ENCODE data around the gene CDIPT. TPM values are rescaled to one million over a fixed set of nuclear protein-coding genes. Genes with fewer than 3 reads are reported as not detected.
A peak's percentile ranks its signal among the peaks of the same experiment; 100 is the strongest.

The CDIPT gene
- total RNA-seq, 1 donor from 2014 or later = 49.7 TPM

DNA sequence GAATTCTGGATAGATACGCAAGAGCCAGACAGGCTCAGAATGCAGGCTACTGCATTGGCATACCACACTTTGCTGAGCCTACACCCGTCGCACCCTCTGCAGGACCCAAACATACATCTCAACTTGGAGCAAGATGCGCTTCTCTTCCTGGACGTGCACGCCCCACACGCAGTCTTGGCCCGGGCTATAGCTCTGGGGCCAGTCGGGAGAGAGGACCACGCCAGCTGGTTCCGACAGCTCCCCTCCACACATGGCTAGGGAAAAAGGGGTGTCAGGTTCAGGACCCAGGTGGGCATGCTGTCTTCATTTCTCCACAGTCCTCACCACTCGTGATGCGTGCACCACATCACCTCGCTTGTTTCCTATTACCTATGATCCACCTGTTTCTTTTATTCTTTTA, 15.1 kb upstream of the CDIPT start:
- TF ChIP-seq, protein P1, sequence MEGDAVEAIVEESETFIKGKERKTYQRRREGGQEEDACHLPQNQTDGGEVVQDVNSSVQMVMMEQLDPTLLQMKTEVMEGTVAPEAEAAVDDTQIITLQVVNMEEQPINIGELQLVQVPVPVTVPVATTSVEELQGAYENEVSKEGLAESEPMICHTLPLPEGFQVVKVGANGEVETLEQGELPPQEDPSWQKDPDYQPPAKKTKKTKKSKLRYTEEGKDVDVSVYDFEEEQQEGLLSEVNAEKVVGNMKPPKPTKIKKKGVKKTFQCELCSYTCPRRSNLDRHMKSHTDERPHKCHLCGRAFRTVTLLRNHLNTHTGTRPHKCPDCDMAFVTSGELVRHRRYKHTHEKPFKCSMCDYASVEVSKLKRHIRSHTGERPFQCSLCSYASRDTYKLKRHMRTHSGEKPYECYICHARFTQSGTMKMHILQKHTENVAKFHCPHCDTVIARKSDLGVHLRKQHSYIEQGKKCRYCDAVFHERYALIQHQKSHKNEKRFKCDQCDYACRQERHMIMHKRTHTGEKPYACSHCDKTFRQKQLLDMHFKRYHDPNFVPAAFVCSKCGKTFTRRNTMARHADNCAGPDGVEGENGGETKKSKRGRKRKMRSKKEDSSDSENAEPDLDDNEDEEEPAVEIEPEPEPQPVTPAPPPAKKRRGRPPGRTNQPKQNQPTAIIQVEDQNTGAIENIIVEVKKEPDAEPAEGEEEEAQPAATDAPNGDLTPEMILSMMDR (IDR thresholded peaks at IDR 0.05; ENCODE audit: unreplicated experiment) = no peak
- Mint-ChIP-seq H3K4me3 (no peak overlapping the region), H3K4me1 (peaks cover 5% of the 10 kb centered on the region), H3K27ac (no peak overlapping the region), H3K36me3 (peaks cover 4% of the 10 kb centered on the region), H3K9me3 (no peaks in the 10 kb centered on the region), H3K27me3 (ENCODE audit: low read depth) (peaks cover 52% of the 10 kb centered on the region)
- no peak for DNase-seq (ENCODE audit: low spot score in 2 of 2, unreplicated experiment in 2 of 2)

DNA sequence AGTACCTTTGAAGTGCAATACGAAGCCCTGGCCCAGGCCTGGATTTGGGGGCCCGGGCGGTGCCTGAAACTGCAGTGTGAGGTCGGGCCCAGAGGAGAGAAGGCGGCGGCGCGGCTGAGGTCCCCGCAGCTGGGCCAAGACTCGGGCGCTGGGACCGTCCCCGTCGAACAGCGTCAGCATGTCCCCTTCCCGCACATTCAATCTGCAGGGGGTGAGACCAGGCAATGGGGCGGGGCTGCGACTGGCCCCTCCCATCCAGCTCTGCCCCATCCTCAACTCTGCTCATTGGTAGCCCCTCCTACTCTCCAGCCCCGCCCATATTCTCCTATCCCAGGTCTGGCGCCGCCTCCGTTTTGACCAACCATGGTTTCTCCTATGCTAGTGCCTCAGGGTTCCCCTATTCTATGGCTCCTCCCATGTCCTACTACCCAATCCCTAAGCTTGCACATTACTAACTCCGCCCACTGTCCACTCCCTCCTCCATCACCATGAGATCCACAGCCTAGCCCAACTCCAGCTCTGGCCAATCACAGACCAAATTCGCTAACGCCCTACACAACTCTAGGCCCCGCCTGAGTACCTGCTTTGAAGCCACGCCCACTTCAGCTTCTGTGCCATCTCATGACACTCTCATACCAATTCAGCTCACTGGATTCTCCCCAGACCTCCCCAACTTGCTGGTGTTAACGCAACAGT, 14.4 kb upstream of the CDIPT start:
- H3K27ac Mint-ChIP-seq = no peak overlapping the region
- peaks cover 52% of the 10 kb centered on the region for H3K27me3 Mint-ChIP-seq (ENCODE audit: low read depth)
- H3K36me3 Mint-ChIP-seq = peaks cover 4% of the 10 kb centered on the region
- H3K9me3 Mint-ChIP-seq = no peaks in the 10 kb centered on the region
- TF ChIP-seq, protein P1 (IDR thresholded peaks at IDR 0.05; ENCODE audit: unreplicated experiment) = no peak
- no peak for DNase-seq (ENCODE audit: low spot score in 2 of 2, unreplicated experiment in 2 of 2)
- H3K4me3 Mint-ChIP-seq = peak overlapping the region; percentile 20
- H3K4me1 Mint-ChIP-seq = peaks cover 5% of the 10 kb centered on the region

DNA sequence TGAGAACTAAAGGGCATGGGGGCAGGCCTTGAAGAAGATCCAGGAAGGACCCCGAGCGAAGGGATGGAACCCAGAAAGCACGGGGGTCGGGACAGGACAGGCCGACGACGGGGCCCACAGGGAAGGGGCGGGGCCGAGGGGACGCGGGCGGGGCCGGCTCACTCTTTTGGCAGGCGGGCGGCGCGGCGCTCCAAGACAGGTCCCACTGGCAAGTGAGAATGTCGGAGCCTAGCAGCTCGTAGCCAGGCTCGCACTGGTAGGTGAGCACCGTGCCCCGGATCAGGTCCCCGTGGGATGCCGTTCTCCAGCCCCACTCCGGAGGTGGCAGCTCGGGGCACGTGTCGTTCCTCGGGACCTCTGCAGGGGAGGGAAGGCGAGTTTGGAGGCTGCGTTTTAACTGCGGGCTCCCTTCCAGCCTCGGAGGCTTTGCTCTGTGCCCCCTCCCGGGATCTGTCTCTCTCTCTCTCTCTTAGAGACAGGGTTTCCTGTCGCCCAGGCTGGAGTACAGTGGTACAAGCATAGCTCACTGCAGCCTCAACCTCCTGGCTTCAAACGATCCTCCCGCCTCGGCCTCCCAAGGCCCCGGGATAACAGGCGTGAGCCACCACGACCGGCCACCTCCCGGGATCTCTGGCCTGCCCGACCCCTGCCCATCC, 13.7 kb upstream of the CDIPT start:
- peaks cover 52% of the 10 kb centered on the region for H3K27me3 Mint-ChIP-seq (ENCODE audit: low read depth)
- H3K27ac Mint-ChIP-seq = no peak overlapping the region
- peak overlapping the region; percentile 24 for H3K4me3 Mint-ChIP-seq
- H3K4me1 Mint-ChIP-seq = peaks cover 5% of the 10 kb centered on the region
- no peak for DNase-seq (ENCODE audit: low spot score in 2 of 2, unreplicated experiment in 2 of 2)
- H3K9me3 Mint-ChIP-seq = no peaks in the 10 kb centered on the region
- H3K36me3 Mint-ChIP-seq = peaks cover 4% of the 10 kb centered on the region
- TF ChIP-seq, protein P1 (IDR thresholded peaks at IDR 0.05; ENCODE audit: unreplicated experiment) = no peak

DNA sequence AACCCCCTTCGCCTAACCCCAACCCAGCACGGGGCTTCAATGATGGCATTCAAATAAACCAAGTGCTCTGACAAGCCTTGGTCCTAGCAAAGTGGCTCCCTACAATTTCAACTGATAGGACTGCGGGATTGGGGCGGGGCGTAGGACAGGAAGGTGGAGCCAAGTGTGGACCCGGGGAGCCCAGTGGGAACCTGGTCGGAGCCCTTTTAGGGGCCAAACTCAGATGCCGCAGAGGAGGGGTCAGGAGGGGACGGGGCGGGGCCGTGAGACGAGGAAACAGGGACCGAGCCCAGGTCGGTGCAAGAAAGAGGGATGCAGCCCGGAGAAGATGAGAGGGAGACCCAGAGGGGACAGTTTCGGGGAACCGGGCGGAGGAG, 13.2 kb upstream of the CDIPT start:
- peak overlapping the region; percentile 16 for H3K4me3 Mint-ChIP-seq
- H3K27me3 Mint-ChIP-seq (ENCODE audit: low read depth) = peaks cover 52% of the 10 kb centered on the region
- TF ChIP-seq, protein P1 (IDR thresholded peaks at IDR 0.05; ENCODE audit: unreplicated experiment) = no peak
- H3K9me3 Mint-ChIP-seq = no peaks in the 10 kb centered on the region
- H3K4me1 Mint-ChIP-seq = peaks cover 5% of the 10 kb centered on the region
- H3K27ac Mint-ChIP-seq = no peak overlapping the region
- H3K36me3 Mint-ChIP-seq = peaks cover 6% of the 10 kb centered on the region
- no peak for DNase-seq (ENCODE audit: low spot score in 2 of 2, unreplicated experiment in 2 of 2)

DNA sequence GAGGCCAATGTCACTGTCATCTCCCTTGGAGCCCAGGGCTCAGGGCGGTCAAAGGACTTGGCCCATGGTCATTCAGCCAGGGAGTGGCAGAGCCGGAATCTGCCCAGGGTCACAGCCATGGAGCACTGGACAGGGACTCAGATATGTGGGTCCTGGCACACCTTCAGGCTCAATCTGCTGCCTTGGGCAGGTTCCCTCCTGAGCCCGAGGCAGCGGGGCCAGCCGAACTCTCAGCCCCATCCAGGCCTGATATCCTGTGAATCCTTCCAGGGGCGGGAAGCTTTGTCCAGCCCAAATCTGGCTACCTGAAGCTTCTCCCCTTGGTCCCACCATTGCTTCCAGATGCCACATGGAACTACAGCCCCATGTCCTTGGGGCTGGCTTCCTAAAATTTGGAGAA, 12.2 kb upstream of the CDIPT start:
- no peak for DNase-seq (ENCODE audit: low spot score in 2 of 2, unreplicated experiment in 2 of 2)
- H3K27me3 Mint-ChIP-seq (ENCODE audit: low read depth) = peaks cover 52% of the 10 kb centered on the region
- TF ChIP-seq, protein P1 (IDR thresholded peaks at IDR 0.05; ENCODE audit: unreplicated experiment) = no peak
- H3K27ac Mint-ChIP-seq = no peak overlapping the region
- peaks cover 6% of the 10 kb centered on the region for H3K36me3 Mint-ChIP-seq
- no peaks in the 10 kb centered on the region for H3K9me3 Mint-ChIP-seq
- H3K4me3 Mint-ChIP-seq = no peak overlapping the region
- peaks cover 5% of the 10 kb centered on the region for H3K4me1 Mint-ChIP-seq

Measured in mesothelial cell of epicardium (in vitro differentiated cells).